HG02885 (cell line): ENCODE data around the gene CAB39.

ENCODE experiments used
- ATAC-seq: cut with Tn5 transposase; IDR thresholded peaks from one replicate; pipeline ENCODE4 v1.9.1; 2021; ENCODE audit warnings: mild to moderate bottlenecking; ENCODE audit not compliant: unreplicated experiment, poor library complexity

CAB39 gene

GRCh38 chr2:230811508-230811907, 98.9 kb downstream of the CAB39 start:
- no peak for ATAC-seq

- ATAC-seq = no peak
These were observed 99.4 kb downstream of the CAB39 start for GRCh38 chr2:230812033-230812432.

- ATAC-seq = no peak
These were observed 102.0 kb downstream of the CAB39 start for GRCh38 chr2:230814616-230815015.

DNA sequence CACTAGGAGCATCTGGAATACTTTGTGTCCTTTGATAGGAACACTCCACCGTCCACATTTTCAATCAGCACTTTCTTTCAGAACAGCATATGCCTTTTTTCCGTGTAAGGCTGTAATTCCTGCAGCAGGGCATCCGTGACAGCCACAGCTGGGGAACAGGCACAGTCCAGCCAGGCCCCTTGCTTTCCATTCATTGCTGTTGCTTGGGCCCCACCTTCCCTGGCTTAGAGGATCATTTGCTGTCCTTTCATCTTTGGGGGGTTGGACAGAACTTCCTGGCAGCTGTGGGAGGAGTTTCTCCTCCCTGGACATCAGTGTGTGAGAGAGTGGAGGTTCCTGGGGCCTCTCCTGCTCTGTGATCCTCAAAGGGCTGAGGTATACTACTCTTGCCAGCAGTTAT, 102.4 kb downstream of the CAB39 start:
- ATAC-seq = no peak

GRCh38 chr2:230816735-230817134, 104.1 kb downstream of the CAB39 start:
- no peak for ATAC-seq

GRCh38 chr2:230819433-230819832, 106.8 kb downstream of the CAB39 start:
- no peak for ATAC-seq

DNA sequence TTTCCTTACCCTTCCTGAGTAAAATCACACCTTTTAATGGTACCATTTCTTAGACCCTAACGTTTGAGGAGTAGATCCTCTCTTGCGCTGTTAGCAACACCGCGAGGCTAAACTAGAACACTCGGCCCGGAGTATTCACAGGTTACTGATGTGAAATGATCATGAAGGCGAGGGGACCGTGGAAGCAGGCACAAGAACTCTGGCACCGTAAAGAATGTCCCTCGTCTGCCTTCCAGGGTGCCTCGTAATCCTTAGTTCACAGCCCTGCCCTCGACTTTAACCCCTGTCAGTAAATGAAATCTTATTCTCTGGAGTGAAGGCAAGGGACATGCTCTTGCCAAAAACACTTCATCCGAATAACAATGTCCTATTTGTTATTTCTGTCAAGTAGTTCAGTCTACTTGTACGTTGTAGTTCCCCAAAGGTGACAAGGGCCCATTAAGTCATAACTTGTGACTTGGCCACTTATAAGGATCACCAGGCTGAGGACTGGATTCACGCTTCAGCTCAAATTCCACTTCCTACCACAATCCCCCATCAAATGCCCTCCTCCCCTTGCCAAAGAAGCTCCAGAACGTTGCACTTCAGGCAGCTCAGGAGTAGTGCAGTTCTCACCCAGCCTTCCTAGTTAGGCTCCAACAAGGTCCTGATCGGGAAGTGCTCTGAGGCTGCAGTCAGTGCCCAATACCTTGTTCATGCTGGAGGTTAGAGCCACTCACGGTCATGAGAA, 108.8 kb downstream of the CAB39 start:
- no peak for ATAC-seq

GRCh38 chr2:230821991-230822520, 109.4 kb downstream of the CAB39 start:
- ATAC-seq = no peak

- no peak for ATAC-seq
These were observed 110.8 kb downstream of the CAB39 start for GRCh38 chr2:230823264-230823964.

DNA sequence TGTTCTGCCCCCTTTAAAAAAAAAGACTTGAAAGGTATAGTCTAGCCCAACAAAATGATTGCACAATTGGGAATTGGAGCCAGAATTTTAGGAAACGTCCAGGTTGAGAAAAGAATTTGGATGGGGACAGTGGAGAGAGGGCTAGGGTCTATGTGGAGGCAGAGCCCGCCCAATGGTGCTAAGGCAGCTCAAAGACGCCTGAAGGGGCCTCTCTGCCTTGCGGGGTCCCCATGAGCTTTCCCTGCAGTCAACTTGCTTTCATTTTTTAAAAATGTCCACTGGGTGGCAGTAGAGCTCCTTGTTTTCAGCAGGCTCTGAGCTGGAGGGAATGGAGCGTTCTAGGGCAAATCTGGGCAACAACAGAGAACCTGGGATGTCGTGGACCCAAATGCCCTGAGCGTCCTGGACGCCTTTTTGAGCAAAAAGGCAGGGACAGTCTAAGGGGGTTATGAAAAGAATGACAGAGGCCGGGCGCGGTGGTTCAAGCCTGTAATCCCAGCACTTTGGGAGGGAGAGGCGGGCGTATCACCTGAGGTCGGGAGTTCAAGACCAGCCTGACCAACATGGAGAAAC, 111.8 kb downstream of the CAB39 start:
- peak; percentile 67 for ATAC-seq

DNA sequence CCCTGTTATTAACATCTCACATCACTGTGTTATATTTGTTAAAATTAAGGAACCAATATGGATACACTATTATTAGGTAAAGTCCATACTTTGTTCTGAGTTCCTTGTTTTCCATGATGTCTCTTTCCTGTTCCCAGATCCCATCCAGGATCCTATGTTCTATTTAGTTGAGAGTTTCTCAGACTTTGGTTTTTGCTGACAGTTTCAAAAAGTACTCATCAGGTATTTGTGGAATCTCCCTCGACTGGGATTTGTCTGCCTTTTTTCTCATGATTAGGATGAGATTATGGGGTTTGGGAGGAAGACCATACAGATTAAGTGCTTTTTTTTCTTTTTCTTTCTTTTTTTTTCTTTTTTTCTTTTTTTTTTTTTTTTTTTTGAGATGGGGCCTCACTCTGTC, 112.7 kb downstream of the CAB39 start:
- ATAC-seq = no peak

- ATAC-seq = peak; percentile 25
These were observed 115.2 kb downstream of the CAB39 start for GRCh38 chr2:230827774-230828271.

GRCh38 chr2:230828272-230828961, 115.8 kb downstream of the CAB39 start:
- peak; percentile 59 for ATAC-seq

- ATAC-seq = no peak
These were observed 116.7 kb downstream of the CAB39 start for GRCh38 chr2:230829293-230829692.

- ATAC-seq = no peak
These were observed 117.3 kb downstream of the CAB39 start for GRCh38 chr2:230829959-230830358.

DNA sequence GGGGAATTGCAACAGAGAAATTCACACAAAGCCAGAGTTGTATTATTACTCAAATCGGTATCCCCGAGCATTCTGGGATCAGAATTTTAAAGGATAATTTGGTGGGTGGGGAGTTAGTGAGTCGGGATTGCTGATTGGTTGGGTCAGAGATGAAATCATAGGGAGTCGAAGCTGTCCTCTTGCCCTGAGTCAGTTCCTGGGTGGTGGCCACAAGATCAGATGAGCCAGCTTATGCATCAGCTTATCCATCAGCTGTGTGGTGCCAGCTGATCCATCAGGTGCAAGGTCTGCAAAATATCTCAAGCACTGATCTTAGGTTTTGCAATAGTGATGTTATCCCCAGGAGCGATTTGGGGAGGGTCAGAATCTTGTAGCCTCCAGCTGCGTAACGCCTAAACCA, 117.8 kb downstream of the CAB39 start:
- no peak for ATAC-seq

DNA sequence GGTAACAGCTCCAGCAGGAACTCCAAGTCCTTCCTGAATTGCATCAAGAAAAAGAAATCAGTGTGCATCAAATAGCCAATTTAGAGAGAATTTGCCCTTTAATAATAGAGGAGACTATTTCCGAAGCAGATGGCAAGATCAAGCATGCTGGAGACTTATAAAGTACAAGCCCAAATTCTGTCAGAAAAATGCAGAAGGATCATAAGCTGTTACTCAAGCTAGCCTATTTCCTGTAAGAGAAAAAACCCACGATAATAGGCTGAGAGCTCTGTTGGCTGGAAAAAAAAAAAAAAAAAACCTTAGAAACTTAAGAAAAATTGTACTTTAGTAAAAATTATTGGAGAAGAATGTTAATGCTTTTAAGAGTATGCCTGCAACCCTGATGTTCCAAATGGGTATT, 127.7 kb downstream of the CAB39 start:
- ATAC-seq = no peak

DNA sequence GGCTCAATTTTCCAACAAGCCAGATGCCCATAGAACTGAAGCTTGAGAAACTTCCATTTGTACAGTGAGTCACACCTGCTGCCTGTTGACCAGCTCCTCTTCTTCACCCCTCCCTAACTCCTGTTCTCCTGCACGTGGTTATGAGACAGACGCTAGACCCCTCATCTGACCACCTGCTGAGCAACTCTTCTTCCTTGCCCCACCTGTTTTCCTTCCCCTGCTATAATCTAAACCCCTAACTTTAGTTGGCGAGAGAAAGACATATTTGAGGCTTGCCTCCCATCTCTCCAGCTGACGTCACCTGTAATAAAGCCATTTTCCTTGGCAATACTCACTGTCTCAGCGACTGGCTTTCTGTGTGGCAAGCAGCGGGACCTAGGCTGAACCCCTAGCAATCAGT, 129.8 kb downstream of the CAB39 start:
- ATAC-seq = no peak

DNA sequence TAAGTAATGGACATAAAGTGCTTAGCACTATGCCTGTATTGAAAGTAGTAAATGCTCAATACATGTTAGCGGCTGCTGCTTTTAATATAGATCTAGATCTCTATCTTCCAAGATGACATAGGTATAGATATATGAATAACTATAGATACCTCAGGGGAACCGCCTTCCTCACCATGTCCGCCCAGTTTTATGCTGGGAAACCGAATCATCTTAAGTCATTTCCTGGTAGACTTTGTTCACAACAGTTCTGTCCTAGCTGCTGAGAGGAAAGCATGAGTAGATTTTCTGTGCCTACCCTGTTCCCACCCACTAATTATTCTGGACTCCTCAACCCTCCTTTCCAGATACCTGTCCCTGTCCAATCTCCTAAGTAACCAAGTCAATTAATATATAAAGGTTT, 130.5 kb downstream of the CAB39 start:
- no peak for ATAC-seq

GRCh38 chr2:230846360-230846759, 133.7 kb downstream of the CAB39 start:
- ATAC-seq = no peak
